HG03139 (cell line): ENCODE data around the gene PRAMEF17.
"Not testable (repeated sequence)": the region's sequence is repeated elsewhere in the genome, so short reads cannot be mapped to it uniquely, and the experiment has no call there.

Experiments used
- ATAC-seq: cut with Tn5 transposase; IDR thresholded peaks from one replicate; pipeline ENCODE4 v1.9.1; 2021; ENCODE audit not compliant: unreplicated experiment

PRAMEF17 gene, protein sequence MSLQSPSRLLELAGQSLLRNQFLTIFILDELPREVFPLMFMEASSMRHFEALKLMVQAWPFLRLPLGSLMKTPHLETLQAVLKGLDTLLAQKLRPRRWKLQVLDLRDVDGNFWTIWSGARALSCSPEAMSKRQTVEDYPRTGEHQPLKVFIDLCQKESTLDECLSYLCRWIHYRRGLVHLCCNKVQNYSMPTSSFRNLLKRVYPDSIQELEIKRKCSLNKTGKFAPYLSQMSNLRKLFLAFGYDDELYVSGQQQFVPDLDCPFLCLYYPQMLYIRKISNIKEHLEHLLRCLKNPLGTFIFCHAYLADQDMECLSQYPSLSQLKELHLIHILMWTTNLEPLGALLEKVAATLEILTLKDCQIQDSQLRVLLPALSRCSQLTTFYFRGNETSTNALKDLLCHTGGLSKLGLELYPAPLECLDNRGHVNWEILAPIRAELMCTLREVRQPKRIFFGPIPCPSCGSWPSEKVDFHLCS

DNA sequence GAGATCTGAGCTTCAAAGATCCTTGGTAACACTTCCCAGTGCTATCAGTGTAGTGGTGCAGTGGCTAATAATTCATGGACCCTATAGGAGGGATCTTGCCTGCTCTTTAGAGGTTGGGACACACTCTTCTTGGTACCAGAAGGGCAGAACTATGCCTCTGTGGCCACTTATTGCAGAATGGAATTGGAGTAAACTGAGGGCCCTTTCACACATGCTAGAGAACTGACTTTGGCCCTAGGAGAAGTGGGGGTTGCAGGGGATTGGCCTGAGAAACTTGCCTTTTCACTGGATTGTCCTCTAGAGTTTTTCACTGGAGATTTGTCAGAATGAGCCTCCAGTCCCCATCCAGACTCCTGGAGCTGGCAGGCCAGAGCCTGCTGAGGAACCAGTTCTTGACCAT is at the start of gene PRAMEF17:
TSS of gene PRAMEF17 (plus strand) at position 301 of the 400 bp plus-strand sequence. CDS start at position 327, 26 bp downstream.
- not testable (repeated sequence) for ATAC-seq

DNA sequence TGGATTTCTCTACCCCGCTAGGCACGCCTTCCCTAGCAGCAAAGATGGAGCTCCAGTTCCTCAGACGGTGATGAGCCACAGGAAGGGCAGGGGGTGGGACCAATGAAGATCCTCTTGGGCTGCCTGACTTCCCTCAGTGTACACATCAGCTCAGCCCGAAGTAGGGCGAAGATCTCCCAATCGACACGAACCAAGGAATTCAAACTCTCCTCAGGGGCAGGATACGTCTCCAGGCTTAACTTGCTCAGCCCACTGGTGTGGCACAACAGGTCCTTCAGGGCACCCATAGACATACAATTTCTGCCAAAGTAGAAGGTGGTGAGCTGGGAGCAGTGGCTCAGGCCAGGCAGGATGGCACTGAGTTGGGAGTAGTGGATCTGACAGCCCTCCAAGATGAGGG is 46.9 kb upstream of the PRAMEF17 start:
- not testable (repeated sequence) for ATAC-seq

DNA sequence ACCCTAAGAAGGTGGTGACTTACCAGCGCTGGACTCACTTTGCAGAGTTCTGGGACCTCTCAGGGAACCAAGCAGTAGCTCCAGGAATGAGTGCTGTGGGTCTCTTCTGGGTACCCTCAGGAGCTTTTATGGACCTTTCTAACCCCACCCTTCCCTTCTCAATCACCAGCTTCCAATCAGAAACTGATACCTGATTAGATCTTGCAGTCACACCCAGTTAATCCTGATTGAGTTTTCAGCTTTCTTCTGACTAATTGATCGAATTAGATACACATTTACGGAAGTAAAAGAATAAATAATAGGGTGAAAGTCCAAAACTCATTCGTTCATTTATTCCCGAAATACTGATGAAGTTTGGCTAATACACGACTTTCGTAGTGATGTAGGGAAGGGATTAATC is 42.4 kb upstream of the PRAMEF17 start, which contains the start of gene PRAMEF14:
TSS of gene PRAMEF14 (minus strand) at position 101 of the 400 bp plus-strand sequence. CDS start 1,820 bp downstream, outside the sequence.
- not testable (repeated sequence) for ATAC-seq

DNA sequence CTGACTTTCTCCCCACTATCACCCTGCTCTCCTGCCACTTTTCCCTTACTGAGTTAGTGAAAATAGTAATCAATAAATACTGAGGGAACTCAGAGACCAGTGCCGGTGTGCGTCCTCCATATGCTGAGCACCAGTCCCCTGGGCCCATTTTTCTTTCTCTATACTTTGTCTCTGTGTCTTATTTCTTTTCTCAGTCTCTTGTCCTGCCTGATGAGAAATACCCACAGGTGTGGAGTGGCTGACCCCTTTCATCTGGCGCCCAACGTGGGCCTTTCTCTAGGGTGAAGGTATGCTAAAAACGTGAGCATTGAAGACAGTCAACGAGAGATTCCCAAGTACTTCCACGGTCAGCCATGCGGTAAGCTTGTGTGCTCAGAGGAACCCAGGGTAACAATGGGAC is 36.0 kb upstream of the PRAMEF17 start:
- ATAC-seq, result not testable (repeated sequence)

DNA sequence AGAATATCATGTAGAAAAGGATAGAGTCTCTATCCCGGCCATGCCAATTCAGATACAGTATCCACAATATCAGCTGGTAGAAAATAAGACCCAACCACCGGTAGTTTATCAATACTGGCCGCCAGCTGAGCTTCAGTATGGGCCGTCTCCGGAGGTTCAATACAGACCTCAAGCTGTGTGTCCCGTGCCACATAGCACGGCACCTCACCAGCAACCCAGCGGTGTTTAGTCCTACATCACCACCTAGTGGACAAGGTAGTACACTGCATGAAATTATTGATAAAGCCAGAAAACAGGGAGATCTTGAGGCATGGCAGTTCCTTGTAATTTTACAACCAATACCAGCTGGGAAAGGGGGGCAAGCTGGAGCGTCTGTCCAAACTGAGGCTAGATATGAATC is 35.0 kb upstream of the PRAMEF17 start:
- not testable (repeated sequence) for ATAC-seq

DNA sequence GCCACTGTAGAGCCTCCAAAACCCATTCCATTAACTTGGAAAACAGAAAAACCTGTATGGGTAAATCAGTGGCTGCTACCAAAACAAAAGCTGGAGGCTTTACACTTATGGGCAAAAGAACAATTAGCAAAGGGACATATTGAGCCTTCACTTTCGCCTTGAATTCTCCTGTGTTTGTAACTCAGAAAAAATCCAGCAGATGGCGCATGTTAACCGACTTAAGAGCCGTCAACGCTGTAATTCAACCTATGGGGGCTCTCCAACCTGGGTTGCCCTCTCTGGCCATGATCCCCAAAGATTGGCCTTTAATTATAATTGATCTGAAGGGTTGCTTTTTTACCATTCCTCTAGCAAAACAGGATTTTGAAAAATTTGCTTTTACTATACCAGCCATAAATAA is 32.7 kb upstream of the PRAMEF17 start:
- ATAC-seq, result not testable (repeated sequence)

DNA sequence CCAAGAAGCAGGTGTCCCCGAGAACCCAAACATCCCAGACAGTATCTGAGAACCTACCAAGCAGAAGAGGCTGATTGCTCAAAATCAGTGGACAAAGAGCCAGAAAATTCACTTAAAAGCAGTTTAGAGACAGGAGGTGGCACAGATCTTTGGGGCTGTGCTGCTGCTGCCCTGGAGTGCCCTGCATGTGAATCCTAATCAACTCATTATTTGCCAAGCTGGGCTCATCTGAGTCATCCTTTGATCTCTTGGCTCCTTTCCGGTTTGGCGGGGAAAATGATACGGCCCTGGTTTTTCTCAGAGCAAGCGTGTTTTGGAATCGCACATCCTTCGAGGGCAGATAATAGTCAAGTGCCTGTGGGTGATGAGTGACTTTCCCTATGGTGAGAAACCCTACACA is 27.1 kb upstream of the PRAMEF17 start:
- ATAC-seq, result not testable (repeated sequence)

DNA sequence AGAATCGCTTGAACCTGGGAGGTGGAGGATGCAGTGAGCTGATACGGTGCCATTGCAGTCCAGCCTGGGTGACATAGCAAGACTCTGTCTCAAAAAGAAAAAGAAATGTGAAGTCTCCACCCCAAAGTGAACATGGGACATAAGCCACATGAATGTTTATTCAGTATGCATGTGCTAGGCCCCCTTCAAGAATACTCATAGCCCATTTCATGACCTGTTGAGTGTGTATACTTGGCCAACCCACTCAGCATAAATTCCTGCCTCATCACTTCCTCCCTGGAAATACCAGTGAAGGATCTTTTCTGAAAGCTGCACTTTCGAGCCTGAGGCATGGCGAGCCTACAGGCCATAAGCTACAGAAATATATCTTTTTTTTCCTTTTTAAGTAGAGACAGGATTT is 24.5 kb upstream of the PRAMEF17 start:
- ATAC-seq, result not testable (repeated sequence)

DNA sequence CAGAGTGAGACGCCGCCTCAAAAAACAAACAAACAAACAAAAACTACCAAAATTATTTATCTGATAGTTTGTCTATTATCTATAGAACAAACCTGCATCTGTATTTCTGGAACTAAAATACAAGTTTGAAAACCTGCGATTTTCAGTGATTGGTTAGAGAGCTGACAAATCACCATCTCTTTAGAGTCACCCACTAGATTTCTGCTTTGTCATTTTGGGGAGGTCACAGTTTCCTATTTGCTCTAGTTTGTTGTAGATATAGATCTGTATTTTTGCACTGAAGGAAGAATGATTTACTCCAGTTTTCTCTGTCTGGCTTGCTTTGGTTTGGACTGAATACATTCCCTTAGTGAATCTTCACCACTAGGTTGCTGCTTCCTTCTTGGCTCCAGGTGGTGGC is 22.9 kb upstream of the PRAMEF17 start:
- not testable (repeated sequence) for ATAC-seq

DNA sequence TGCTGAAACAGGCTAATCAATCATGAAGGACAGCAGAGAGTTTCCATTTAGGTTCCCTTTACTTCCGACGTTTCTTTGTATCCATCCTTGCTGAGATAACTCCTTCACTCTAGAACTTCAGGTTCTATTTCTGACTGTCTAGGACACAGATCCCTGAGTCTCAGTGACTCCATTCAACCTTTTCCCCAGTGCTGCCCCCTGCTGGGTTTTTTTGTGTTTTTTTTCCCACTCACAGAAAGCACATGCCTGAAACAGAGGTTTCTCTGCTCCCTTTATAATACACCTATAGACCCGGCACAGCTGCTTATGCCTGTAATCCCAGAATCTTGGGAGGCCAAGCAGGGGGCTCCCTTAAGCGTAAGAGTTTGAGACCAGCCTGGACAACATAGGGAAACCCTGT is 20.9 kb upstream of the PRAMEF17 start:
- not testable (repeated sequence) for ATAC-seq

DNA sequence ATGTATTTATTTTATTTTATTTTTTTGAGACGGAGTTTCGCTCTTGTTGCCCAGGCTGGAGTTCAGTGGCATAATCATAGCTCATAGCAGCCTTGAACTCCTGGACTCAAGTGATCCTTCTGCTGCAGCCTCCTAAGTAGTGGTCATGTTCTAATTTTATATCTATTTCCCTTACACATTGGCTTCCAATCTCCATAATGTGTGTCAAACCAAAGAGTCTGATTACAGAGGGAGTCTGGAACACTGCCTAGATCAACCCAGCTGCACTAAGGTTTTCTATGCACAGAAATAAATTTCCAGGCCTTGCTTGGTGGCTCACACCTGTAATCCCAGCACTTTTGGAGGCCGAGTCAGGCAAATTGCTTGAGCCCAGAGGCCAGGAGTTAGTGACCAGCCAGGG is 10.4 kb upstream of the PRAMEF17 start:
- not testable (repeated sequence) for ATAC-seq

DNA sequence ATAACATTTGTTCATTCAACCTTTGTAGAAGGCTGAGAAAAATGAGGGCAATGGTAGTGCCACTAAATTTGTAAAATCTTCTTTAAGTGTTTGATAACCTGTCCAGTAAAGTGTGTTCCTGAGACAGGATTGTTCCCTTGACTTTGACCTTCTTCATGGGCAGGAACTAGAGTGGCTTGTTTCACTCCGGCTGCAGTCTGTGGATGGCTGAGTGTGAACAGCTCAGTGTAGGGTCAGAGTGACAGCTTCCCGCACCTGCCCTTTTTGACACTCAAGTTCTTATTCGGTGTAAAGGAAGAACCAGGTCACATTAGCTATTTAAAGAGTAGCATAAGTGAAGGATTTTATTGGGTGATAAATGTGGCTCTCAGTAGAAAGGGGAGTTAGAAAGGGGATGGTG is 9.1 kb upstream of the PRAMEF17 start:
- ATAC-seq, result not testable (repeated sequence)

DNA sequence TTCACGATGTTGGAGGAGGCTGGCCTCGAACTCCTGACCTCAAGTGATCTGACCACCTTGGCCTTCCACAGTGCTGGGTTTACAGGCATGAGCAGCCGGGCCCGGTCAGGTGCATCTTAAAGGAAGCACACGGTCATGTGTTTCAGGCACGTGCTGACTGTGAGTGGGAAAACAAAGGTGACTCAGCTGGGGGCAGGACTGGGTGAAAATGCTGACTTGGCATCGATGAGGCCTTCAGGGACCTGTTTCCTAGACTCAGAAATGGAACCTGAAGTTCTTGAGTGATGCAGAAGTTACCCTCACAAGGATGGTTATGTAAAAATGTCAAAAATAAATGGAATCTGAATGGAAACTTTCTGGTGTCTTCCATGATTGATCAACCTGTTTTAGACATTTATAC is 3.6 kb downstream of the PRAMEF17 start:
- not testable (repeated sequence) for ATAC-seq

DNA sequence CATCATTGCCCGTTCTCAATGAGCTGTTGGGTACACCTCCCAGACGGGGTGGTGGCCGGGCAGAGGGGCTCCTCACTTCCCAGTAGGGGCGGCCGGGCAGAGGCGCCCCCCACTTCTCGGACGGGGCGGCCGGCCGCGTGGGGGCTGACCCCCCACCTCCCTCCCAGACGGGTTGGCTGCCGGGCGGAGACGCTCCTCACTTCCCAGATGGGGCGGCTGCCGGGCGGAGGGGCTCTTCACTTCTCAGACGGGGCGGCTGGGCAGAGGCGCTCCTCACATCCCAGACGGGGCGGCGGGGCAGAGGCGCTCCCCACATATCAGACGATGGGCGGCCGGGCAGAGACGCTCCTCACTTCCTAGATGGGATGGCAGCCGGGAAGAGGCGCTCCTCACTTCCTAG is 5.3 kb downstream of the PRAMEF17 start:
- not testable (repeated sequence) for ATAC-seq

DNA sequence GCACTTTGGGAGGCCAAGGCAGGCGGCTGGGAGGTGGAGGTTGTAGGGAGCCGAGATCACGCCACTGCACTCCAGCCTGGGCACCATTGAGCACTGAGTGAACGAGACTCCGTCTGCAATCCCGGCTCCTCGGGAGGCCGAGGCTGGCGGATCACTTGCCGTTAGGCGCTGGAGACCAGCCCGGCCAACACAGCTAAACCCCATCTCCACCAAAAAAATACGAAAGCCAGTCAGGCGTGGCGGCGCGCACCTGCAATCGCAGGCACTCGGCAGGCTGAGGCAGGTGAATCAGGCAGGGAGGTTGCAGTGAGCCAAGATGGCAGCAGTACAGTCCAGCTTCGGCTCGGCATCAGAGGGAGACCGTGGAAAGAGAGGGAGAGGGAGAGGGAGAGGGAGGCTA is 5.9 kb downstream of the PRAMEF17 start:
- ATAC-seq, result not testable (repeated sequence)

DNA sequence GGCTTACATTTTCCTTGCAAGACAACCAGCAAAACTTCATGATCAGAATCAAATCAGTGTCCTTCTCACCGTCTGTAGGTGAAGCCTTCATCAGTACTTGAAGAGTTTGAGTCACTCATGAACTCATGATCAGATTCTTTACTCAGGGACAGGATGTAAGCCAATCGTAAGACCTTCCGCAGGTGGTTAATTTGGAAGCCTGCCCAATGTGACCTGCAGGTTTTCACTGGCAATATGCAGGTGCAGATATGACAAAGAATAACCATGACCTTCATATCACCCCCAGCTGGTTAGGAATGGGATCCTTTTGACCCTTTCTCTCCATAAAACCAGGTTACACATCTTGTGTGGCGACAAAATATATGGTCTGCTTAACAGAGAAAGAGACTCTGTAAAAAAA is 18.4 kb downstream of the PRAMEF17 start:
- ATAC-seq, result no peak

DNA sequence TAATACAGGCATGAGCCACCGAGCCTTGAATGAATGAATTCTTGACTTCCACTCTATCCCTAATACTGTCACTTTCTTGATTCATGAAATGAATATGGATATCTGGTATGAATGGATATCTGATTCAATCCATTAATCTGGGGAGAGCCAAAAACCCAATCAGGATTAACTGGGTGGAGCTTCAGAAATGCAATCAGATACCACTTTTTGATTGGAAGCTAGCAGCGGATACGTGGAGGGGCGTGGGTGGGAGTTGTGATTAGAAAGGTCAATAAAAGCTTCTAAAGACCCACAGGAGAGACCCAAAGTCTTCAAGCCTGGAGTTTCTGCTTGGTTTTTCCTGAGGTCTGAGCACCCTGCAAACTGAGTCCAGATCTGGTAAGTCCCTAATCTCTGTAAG is 20.7 kb downstream of the PRAMEF17 start, which contains the start of gene PRAMEF20:
TSS of gene PRAMEF20 (plus strand) at position 301 of the 400 bp plus-strand sequence. CDS start 5,905 bp downstream, outside the sequence.
- ATAC-seq, result not testable (repeated sequence)

DNA sequence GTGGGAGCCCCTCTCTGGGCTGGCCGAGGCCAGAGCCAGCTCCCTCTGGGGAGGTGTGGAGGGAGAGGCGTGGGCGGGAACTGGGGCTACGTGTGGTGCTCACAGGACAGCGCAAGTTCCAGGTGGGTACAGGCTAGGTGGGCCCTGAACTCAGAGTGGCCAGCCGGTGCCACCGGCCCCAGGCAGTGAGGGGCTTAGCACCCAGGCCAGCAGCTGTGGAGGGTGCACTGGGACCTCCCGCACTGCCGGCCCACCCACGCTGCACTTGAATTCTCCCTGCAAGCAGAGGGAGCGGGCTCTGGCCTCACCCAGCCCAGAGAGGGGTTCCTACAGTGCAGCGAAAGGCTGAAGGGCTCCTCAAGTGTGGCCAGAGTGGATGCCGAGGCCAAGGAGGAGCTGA is 41.1 kb downstream of the PRAMEF17 start:
- ATAC-seq, result no peak

DNA sequence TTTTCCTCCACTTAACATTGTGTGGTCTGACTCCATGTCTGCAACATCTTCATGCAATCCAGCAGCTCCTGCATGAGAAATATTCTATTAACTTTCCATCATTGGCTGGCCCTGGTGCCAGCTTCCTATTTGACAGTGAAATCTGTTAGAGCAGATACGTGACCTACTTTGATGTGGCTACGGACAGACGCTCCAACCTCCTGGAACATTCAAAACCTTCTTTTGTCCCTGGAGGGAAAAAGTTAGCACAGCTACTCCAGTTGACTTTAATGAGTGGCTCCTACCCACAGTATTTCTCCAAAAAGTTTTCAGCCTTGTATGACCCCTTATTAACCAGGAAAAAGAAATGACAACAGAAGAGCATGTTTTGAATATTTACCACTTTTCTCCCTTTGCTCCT is 42.8 kb downstream of the PRAMEF17 start:
- ATAC-seq, result no peak

DNA sequence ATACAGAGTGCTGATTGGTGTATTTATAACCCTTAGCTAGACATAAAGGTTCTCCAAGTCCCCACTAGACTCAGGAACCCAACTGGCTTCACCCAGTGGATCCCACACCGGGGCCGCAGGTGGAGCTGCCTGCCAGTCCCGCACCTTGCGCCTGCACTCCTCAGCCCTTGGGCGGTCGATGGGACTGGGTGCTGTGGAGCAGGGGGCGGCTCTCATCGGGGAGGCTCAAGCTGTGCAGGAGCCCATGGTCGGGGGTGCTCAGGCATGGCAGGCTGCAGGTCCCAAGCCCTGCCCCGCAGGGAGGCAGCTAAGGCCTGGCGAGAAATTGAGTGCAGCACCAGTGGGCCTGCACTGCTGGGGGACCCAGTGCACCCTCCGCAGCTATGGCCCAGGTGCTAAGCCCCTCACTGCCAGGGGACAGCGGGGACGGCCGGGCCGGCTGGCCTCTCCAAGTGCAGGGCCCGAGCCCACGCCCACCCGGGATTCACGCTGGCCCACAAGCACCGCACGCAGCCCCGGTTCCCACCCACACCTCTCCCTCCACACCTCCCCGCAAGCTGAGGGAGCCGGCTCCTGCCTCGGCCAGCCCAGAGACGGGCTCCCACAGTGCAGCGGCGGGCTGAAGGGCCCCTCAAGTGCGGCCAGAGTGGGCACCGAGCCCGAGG is 44.4 kb downstream of the PRAMEF17 start:
- not testable (repeated sequence) for ATAC-seq

DNA sequence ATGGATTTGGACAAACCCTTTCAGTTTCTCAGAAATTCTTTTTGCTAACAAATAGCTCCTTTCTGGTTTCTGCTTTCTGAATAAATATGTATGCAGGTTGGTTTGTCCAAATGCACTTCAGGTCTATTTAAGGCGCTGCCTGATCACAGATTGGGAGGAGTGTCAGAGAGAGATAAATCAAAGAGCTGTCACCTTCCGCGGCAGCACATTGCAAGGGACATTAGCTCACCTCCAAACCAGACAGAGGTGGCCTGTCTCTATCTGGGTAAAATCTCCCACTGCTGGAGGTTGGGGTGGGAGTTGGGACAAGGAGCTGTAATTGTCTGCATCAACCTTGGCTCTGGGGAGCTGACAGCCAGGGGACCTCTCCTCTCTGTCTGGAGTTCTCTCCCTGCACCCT is 46.0 kb downstream of the PRAMEF17 start:
- no peak for ATAC-seq
